ENCODE measurements around the gene SLC25A13. TPM values are rescaled to one million over a fixed set of nuclear protein-coding genes. Genes with fewer than 3 reads are reported as not detected.

The SLC25A13 gene
- total RNA-seq, 1 experiment from 2014 or later, result 77.2 TPM

DNA sequence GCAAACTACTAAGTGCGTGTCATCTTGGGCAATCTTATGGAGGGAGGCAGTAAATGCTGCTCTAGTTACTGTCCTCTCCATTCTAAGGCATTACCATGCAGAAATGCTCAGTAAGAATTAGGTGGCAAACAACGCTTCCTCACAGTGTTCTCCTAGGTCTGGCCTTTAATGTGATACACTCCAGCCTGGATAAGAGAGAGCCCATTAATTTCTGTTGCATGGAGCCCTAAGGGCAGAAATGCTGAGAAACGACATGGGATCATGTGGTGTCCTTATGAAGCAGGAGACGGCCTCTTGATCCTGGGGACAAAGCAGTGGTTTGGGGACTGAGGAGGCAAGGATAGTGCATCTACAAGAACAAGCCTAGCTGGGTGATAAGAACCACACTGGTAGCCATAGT, 44.0 kb downstream of the SLC25A13 start:
- ATAC-seq (no peak), DNase-seq (ENCODE audit: low spot score) (no peak)
- Mint-ChIP-seq H3K4me3 (no peak overlapping the region), H3K9me3 (peaks cover 7% of the 10 kb centered on the region; the same call in 1 of the 2 replicates), H3K36me3 (peaks cover 26% of the 10 kb centered on the region), H3K27ac (no peak overlapping the region), H3K4me1 (no peaks in the 10 kb centered on the region), H3K27me3 (ENCODE audit: low read depth) (no peaks in the 10 kb centered on the region)
- ChIA-PET POLR2A (no interaction called here), CTCF (no interaction called here)
- TF ChIP-seq, protein P1, sequence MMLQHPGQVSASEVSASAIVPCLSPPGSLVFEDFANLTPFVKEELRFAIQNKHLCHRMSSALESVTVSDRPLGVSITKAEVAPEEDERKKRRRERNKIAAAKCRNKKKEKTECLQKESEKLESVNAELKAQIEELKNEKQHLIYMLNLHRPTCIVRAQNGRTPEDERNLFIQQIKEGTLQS (CRISPR knock-in tag; conservative IDR thresholded peaks at IDR 0.05), result no peak
- TF ChIP-seq NFYB (CRISPR knock-in tag; conservative IDR thresholded peaks at IDR 0.05; ENCODE audit: low read depth), result no peak
- TF ChIP-seq, protein P2, sequence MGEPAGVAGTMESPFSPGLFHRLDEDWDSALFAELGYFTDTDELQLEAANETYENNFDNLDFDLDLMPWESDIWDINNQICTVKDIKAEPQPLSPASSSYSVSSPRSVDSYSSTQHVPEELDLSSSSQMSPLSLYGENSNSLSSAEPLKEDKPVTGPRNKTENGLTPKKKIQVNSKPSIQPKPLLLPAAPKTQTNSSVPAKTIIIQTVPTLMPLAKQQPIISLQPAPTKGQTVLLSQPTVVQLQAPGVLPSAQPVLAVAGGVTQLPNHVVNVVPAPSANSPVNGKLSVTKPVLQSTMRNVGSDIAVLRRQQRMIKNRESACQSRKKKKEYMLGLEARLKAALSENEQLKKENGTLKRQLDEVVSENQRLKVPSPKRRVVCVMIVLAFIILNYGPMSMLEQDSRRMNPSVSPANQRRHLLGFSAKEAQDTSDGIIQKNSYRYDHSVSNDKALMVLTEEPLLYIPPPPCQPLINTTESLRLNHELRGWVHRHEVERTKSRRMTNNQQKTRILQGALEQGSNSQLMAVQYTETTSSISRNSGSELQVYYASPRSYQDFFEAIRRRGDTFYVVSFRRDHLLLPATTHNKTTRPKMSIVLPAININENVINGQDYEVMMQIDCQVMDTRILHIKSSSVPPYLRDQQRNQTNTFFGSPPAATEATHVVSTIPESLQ (CRISPR knock-in tag; IDR thresholded peaks at IDR 0.05), result no peak
- TF ChIP-seq ZNF121 (CRISPR knock-in tag; IDR thresholded peaks at IDR 0.05), result no peak
- TF ChIP-seq, protein P3, sequence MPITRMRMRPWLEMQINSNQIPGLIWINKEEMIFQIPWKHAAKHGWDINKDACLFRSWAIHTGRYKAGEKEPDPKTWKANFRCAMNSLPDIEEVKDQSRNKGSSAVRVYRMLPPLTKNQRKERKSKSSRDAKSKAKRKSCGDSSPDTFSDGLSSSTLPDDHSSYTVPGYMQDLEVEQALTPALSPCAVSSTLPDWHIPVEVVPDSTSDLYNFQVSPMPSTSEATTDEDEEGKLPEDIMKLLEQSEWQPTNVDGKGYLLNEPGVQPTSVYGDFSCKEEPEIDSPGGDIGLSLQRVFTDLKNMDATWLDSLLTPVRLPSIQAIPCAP (CRISPR knock-in tag; IDR thresholded peaks at IDR 0.05), result no peak

DNA sequence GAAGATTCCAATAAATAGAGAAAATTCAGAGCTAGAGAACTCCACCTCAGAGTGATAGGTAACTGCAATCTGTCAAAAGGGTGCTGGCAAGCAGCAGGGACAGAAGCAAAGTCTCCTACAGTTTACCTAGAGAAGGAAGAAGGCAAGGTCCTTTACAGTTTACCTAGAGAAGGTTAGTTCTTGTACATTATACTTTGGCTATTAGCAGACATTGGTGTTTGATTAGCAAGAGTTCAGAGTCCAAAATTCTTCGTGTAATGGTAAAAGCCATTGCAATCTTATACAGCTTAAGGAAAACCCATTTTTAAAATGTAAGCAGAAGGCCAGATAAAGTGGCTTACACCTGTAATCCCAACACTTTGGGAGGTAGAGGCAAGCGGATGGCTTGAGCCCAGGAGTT, 45.9 kb downstream of the SLC25A13 start:
- ChIA-PET POLR2A (no interaction called here), CTCF (no interaction called here)
- H3K4me3 Mint-ChIP-seq, result no peak overlapping the region
- H3K27ac Mint-ChIP-seq, result no peak overlapping the region
- H3K36me3 Mint-ChIP-seq, result peaks cover 29% of the 10 kb centered on the region
- ATAC-seq (no peak), DNase-seq (ENCODE audit: low spot score) (no peak)
- H3K4me1 Mint-ChIP-seq, result 0 out of 2 replicates have a peak, but pooled peaks cover 3% of the 10 kb centered on the region
- peaks cover 7% of the 10 kb centered on the region; the same call in 1 of the 2 replicates for H3K9me3 Mint-ChIP-seq
- no peaks in the 10 kb centered on the region for H3K27me3 Mint-ChIP-seq (ENCODE audit: low read depth)
- TF ChIP-seq NFATC4 (CRISPR knock-in tag; IDR thresholded peaks at IDR 0.05), result no peak
- TF ChIP-seq ESRRA (CRISPR knock-in tag; IDR thresholded peaks at IDR 0.05; ENCODE audit: borderline replicate concordance), result no peak
- no peak for TF ChIP-seq JUN (CRISPR knock-in tag; IDR thresholded peaks at IDR 0.05)
- TF ChIP-seq, protein P4, sequence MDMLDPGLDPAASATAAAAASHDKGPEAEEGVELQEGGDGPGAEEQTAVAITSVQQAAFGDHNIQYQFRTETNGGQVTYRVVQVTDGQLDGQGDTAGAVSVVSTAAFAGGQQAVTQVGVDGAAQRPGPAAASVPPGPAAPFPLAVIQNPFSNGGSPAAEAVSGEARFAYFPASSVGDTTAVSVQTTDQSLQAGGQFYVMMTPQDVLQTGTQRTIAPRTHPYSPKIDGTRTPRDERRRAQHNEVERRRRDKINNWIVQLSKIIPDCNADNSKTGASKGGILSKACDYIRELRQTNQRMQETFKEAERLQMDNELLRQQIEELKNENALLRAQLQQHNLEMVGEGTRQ (CRISPR knock-in tag; IDR thresholded peaks at IDR 0.05), result no peak
- no peak for TF ChIP-seq FOXP1 (CRISPR knock-in tag; IDR thresholded peaks at IDR 0.05; ENCODE audit: borderline replicate concordance)
- TF ChIP-seq, protein P5, sequence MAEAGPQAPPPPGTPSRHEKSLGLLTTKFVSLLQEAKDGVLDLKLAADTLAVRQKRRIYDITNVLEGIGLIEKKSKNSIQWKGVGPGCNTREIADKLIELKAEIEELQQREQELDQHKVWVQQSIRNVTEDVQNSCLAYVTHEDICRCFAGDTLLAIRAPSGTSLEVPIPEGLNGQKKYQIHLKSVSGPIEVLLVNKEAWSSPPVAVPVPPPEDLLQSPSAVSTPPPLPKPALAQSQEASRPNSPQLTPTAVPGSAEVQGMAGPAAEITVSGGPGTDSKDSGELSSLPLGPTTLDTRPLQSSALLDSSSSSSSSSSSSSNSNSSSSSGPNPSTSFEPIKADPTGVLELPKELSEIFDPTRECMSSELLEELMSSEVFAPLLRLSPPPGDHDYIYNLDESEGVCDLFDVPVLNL (CRISPR knock-in tag; IDR thresholded peaks at IDR 0.05; ENCODE audit: borderline replicate concordance, low read depth), result no peak
- no peak for TF ChIP-seq NR2C2 (CRISPR knock-in tag; IDR thresholded peaks at IDR 0.05)
- no peak for TF ChIP-seq CREM (CRISPR knock-in tag; IDR thresholded peaks at IDR 0.05)
- TF ChIP-seq ZNF263 (CRISPR knock-in tag; IDR thresholded peaks at IDR 0.05; ENCODE audit: low read depth), result no peak
- TF ChIP-seq NR3C1 (CRISPR knock-in tag; conservative IDR thresholded peaks at IDR 0.05; ENCODE audit: low read depth), result no peak
- TF ChIP-seq ZNF219 (CRISPR knock-in tag; IDR thresholded peaks at IDR 0.05; ENCODE audit: borderline replicate concordance), result no peak
- TF ChIP-seq SMAD4 (CRISPR knock-in tag; IDR thresholded peaks at IDR 0.05), result no peak
- TF ChIP-seq, protein P6, sequence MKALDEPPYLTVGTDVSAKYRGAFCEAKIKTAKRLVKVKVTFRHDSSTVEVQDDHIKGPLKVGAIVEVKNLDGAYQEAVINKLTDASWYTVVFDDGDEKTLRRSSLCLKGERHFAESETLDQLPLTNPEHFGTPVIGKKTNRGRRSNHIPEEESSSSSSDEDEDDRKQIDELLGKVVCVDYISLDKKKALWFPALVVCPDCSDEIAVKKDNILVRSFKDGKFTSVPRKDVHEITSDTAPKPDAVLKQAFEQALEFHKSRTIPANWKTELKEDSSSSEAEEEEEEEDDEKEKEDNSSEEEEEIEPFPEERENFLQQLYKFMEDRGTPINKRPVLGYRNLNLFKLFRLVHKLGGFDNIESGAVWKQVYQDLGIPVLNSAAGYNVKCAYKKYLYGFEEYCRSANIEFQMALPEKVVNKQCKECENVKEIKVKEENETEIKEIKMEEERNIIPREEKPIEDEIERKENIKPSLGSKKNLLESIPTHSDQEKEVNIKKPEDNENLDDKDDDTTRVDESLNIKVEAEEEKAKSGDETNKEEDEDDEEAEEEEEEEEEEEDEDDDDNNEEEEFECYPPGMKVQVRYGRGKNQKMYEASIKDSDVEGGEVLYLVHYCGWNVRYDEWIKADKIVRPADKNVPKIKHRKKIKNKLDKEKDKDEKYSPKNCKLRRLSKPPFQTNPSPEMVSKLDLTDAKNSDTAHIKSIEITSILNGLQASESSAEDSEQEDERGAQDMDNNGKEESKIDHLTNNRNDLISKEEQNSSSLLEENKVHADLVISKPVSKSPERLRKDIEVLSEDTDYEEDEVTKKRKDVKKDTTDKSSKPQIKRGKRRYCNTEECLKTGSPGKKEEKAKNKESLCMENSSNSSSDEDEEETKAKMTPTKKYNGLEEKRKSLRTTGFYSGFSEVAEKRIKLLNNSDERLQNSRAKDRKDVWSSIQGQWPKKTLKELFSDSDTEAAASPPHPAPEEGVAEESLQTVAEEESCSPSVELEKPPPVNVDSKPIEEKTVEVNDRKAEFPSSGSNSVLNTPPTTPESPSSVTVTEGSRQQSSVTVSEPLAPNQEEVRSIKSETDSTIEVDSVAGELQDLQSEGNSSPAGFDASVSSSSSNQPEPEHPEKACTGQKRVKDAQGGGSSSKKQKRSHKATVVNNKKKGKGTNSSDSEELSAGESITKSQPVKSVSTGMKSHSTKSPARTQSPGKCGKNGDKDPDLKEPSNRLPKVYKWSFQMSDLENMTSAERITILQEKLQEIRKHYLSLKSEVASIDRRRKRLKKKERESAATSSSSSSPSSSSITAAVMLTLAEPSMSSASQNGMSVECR (CRISPR knock-in tag; IDR thresholded peaks at IDR 0.05; ENCODE audit: borderline replicate concordance), result no peak
